GM19035 (cell line): ENCODE data around the gene TGM3.
"Not testable (repeated sequence)": the region's sequence is repeated elsewhere in the genome, so short reads cannot be mapped to it uniquely, and the experiment has no call there.

ENCODE experiments used
- ATAC-seq: cut with Tn5 transposase; IDR thresholded peaks from one replicate; pipeline ENCODE4 v1.9.1; 2021; ENCODE audit not compliant: unreplicated experiment

Gene TGM3, protein sequence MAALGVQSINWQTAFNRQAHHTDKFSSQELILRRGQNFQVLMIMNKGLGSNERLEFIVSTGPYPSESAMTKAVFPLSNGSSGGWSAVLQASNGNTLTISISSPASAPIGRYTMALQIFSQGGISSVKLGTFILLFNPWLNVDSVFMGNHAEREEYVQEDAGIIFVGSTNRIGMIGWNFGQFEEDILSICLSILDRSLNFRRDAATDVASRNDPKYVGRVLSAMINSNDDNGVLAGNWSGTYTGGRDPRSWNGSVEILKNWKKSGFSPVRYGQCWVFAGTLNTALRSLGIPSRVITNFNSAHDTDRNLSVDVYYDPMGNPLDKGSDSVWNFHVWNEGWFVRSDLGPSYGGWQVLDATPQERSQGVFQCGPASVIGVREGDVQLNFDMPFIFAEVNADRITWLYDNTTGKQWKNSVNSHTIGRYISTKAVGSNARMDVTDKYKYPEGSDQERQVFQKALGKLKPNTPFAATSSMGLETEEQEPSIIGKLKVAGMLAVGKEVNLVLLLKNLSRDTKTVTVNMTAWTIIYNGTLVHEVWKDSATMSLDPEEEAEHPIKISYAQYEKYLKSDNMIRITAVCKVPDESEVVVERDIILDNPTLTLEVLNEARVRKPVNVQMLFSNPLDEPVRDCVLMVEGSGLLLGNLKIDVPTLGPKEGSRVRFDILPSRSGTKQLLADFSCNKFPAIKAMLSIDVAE

GRCh38 chr20:2295886-2296515 lies at the start of gene TGM3:
TGM3 (plus strand) TSS chr20:2296001; CDS start chr20:2296064, 63 bp downstream.
- no peak for ATAC-seq

- no peak for ATAC-seq
Observed at GRCh38 chr20:2246069-2246491, 49.7 kb upstream of the TGM3 start.

- ATAC-seq: no peak
Observed at GRCh38 chr20:2248837-2249236, 47.0 kb upstream of the TGM3 start.

GRCh38 chr20:2249935-2250334 lies 45.9 kb upstream of the TGM3 start:
- no peak for ATAC-seq

DNA sequence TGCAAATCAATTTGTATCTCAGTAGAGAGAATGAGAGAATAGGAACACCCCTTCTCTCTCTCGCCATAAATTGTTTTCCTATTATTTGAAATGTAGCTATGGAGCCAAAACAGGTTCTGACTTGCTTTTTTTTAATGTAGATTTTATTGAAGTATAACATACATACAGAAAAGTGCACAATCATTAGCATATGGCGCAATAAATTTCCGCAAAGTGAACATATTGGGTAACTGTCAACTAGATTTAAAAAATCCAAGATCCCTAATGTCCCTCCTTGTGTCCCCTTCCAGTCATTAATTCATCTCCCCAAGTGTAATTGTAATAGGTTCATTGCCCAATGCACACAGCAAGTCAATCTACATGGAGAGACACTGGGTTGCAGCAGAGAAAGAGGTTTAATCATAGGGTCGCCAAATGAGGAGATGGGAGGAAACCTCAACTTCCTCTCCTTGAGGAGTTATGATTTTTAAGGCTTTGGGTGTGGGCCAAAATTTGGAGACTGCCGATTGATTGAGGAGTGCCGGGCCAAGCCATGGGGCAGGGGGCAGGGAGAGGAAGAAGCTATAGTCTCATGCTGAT lies 43.3 kb upstream of the TGM3 start:
- ATAC-seq: no peak

GRCh38 chr20:2253256-2253655 lies 42.5 kb upstream of the TGM3 start:
- ATAC-seq: no peak

- ATAC-seq: no peak
Observed at GRCh38 chr20:2254333-2254732, 41.5 kb upstream of the TGM3 start.

- no peak for ATAC-seq
Observed at GRCh38 chr20:2255926-2256531, 39.8 kb upstream of the TGM3 start.

DNA sequence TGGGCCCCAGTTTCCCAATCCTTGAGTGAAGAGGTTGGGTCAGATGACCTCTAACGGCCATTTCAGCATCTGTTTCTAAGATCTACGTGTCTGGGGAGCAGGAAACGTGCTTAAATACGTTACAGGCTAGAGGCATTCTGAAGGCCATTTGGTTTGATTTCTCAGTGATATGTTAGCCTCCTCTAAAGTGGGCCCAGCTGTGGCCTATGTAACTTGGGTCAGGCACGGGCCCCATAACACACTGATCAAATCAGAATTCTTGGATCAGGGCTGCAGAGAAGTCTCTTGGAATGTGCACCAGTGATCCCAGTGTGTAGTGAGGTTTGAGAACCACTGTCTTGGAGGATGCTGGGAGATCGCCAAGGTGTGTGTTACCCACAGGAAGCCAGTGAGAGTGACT lies 36.1 kb upstream of the TGM3 start:
- ATAC-seq: no peak

DNA sequence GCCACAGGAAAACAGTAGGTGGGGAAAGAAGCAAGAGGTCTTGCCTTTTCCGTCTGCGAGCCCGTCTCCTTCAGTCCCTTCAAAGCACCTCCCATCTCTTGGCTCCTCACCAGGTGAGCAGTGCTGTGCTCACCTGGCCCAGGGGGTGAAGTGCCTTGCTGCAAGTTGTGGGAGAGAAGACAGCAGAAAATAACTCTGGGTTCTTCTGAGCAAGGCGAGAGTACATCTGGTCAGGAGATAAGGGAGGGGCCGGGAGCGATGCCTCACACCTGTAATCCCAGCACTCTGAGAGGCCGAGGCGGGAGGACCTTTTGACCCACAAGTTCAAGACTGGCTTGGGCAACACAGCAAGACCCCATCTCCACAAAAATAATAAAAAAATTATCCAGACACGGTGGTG lies 35.6 kb upstream of the TGM3 start:
- ATAC-seq: no peak

- ATAC-seq: no peak
Observed at GRCh38 chr20:2261046-2261485, 34.7 kb upstream of the TGM3 start.

DNA sequence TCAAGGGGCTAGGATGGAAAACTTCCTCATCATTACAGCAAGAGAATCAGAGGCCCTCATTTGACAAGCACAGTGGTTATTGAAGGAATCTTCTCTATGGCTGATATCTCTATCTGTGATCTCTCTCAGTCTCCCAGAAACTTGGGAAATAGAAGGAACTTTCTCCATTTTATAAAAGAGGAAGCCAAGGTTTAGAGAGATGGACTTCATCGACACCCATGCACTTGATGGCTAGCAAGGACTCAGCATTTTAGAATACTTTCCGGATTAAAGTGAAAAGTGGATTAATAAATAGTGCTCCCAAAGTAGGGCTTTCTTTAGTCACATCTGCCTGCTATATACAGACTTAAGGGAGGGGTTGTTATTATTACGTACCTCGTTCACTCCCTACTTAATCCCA lies 34.2 kb upstream of the TGM3 start:
- ATAC-seq: no peak

DNA sequence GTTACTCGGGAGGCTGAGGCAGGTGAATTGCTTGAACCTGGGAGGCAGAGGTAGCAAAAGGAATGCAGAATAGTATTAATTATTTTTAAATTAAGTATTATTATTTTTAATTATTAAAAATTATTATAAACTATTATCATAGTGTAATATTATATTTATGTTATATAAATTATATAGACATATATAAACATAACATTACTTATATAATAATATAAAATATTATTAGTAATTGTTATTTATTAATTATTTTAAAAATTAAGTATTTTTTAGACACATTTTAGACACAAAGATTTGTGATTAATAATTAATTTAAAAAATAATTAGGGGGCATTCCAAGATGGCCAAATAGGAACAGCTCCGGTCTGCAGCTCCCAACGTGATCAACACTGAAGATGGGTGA lies 31.7 kb upstream of the TGM3 start:
- ATAC-seq: no peak

GRCh38 chr20:2264621-2265374 lies 31.0 kb upstream of the TGM3 start:
- ATAC-seq: not testable (repeated sequence)

DNA sequence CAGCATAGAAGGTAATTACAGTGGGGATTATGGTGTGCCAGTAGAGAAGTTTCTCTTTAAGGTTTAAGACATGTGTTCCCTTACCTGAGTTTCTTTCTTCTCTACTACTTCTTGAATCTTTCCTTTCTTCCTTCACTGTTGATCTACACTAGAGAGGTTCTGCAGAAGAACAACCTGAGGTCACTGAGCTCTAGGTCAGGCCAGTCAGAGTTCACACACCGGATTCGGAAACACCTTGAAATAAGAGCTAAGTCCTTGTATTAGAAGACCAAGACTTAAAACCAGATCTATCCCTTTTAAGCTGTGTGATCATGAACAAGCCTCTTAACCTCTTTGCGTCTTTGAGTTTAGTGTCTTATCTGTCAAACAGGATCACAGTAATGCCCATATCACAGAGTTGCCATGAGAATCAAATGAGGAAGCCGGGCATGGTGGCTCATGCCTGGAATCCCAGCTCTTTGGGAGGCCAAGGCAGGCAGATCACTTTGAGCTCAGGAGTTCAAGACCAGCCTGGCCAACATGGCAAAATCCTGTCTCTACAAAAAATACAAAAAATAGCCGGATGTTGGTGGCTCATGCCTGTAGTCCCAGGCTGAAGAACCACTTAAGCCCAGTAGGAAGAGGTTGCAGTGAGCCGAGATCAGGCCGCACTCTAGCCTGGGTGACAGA lies 22.0 kb upstream of the TGM3 start:
- no peak for ATAC-seq

GRCh38 chr20:2276015-2276414 lies 19.8 kb upstream of the TGM3 start:
- no peak for ATAC-seq

- no peak for ATAC-seq
Observed at GRCh38 chr20:2279253-2279779, 16.5 kb upstream of the TGM3 start.

DNA sequence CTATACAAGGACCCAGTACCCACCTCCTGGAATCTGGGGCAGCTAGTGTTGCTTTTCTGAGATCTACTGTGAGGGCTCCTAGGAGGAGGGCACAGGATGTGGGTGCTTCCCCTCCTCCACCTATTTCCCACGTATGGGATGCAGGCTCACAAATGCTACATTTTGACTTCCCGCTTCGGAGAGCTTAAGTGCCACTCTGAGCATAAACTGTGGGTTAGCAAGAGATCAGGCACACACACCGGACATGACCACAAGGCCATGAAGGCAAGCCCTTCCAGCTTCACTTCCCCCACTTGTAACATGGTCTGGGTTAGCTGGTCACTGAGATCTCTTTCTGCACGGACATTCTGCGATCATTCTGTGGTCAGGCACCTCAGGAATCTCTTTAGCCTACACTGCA lies 15.7 kb upstream of the TGM3 start:
- no peak for ATAC-seq

DNA sequence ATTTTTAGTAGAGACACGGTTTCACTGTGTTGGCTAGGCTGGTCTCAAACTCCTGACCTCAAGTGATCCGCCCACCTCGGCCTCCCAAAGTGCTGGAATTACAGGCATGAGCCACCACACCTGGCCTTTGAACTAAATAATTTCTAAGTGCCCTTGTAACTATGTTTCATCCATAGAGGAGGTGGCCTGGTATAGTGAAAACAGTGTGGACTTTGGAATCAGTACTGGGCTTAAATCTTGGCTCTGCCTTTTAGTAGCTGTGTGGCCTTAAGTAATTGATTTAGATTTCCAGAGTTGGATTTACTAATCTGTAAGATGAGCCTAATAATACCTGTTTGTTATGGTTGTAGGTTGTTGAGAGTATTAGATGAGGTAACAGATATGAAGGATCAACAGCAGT lies 14.2 kb upstream of the TGM3 start:
- ATAC-seq: no peak

DNA sequence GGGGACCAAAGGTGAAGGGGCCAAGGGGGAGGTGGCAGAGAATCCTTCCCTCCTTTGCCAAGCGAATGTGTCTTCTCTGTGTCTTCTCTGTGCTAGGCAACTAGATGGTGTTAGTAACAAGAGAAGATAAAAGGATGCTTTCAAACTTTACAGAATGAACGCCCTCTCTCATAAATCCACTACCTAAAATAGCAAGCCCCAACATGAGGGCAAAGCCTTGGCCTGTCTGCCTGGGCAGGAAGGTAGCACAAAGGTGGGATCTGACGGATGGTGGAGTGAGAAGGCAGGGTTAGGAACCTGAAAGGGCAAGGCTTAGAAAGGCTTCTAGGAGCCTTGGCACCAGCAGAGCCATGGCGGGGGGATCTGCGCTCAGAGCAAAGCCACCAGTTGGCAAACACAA lies 13.6 kb upstream of the TGM3 start:
- ATAC-seq: no peak
